ENCODE data around the gene NAT8L.

The NAT8L gene

DNA sequence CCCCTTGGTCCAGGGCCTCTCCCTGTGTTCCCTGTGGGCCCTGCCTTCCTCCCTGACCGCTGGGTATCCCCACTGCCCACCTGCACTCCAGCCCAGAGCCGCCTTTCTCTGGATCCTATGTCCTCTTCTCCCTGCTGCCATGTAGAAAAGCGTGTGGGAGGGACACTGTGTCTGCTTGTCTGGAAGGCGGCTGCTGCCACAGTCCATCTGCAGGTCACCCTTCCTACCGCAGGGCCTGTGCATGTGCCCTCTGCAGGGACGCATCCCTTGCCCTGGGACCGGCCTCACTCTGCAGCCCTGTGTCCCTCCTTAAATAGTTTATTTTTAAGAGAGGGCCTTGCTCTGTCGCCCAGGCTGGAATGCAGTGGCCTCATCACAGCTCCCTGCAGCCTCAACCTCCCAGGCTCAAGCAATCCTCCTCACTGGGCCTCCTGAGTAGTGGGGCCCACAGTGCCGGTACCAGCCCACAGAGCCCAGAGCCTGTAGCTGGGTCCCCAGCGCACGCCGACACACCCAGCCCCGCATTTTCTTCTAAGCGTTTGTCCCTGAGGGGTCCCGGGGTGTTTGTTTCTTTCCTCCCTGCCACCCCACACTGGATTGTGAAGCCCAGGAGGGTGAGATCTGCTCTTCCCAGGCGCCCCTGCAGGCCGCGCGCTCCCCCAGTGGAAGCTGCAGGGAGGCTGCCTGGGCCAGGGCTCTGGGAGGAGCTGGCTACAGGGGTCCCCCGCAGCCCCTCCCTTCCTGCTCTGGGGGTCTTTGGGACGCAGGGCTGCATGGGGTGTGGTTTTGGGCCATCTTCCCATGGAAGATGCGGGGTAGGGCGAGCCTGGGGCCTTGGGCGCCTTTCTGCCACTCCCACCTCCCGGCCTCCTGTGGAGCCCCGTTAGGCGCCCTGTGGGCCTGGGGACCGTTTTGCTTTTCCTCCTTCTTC lies 12.8 kb upstream of the NAT8L start:
- DNase-seq, result no peak

DNA sequence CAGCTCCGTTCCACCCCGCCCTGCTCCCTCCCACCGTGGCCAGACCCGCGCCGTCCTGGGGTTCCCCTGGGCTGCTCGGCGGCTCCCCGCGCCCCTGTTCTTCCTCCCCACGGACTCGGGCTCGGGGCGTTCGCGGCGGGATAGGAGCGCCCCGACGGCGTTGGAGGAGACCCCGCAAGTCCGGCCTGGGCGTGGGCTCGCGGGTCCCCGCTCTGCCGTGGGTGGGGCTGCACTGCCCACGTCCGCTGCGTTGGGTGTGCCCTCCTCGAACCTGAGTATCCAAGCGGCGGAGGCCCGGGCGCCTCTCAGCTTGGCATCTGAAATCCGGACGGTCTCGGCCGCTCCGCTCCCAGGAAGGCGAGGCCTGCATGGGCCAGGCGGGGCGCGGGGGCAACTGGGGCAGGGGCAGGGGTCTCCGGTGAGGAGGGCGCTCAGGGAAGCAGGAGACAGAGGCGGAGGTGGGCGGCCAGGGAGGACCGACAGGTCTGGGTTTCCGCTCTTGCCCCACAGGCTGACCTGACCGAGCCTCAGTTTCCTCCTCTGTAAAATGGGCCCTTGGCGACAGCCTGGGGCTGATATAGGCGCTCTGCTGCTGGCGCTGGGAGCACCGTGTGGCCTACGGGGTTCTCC lies 12.0 kb upstream of the NAT8L start:
- DNase-seq, result no peak

DNA sequence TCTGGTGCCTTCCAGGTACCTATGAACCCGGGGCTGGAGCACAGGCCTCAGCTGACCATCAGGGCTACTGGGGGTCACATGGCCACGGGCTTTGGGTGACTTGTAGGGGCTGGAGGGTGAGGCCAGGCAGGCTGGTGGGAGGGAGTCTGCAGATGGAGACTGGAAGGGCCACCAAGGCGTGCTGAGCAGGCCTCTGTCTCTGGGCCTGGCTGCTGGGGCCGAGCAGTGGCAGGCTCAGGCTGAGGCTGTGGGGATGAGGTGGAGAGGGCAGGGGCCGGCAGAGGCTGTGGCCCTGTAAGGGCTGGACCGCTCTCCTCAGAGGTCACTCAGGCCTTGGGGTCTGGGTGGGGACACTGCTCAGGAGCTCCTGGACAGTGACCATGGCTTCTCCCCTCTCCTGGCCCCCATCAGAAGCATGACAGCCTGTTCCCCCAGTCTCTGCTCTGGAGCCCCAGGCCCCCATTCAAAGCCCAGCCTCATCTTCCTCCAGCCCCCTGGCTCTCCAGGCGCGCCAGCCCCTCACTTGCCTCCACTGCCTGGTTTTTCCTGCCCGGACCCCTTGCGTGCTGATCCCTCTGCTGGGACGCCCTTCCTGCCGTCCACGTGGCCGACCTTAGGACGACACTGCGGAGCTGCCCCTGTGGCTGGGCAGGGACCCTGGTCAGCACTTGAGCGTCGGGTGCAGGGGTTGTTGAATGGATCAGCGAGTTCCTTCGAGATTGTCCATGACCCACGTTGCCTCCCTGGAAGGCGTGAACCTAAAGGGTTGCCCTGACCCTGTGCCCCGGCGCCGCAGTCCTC lies 11.1 kb upstream of the NAT8L start:
- DNase-seq, result no peak

DNA sequence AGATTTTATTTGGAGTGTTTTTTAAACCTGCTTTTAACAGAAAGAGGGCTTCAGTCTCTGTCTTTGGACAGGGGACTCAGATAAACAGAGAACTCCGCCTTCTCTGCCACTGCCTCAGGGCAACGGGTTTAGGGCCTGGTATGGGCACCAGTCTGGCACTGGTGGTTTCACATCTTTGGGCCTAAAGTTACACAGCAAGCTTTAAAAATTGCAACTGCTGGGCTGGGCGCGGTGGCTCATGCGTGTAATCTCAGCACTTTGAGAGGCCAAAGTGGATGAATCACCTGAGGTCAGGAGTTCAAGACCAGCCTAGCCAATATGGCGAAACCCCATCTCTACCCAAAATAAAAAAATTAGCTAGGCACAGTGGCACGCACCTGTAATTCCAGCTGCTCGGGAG lies 10.3 kb upstream of the NAT8L start:
- no peak for DNase-seq

DNA sequence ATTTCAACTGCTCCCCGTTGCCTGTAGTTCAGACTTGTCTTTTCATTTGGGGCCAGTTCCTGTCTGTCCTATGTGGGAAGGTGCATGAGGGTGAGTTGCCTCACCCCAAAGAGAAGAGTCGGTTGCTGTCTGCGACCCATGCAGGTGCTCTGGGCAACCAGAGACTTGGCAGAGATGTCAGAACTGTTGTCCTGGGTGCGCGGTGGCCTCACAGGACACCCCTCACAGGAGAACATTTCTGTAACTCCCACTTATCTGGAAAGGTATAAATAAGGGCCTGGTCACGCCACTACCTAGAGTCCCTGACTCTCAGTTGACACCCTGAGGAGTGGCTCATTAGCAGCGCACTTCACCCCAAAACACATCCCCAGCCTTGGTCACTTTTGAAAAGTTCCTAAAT lies 9.7 kb upstream of the NAT8L start:
- DNase-seq, result no peak

DNA sequence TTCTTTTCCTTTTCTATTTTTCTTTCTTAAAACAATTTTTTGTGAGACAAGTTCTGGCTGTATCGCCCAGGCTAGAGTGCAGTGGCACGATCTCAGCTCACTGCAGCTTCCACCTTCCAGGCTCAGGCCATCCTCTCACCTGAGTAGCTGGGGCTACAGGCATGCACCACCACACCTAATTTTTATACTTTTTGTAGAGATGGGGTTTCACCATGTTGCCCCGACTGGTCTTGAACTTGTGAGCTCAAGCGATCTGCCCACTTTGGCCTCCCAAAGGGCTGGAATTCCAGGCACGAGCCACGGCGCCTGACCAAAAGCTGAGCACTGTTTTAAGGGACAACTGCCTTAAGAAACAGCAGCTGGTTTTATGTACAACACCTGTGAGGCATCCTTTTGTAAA lies 9.3 kb upstream of the NAT8L start:
- no peak for DNase-seq

DNA sequence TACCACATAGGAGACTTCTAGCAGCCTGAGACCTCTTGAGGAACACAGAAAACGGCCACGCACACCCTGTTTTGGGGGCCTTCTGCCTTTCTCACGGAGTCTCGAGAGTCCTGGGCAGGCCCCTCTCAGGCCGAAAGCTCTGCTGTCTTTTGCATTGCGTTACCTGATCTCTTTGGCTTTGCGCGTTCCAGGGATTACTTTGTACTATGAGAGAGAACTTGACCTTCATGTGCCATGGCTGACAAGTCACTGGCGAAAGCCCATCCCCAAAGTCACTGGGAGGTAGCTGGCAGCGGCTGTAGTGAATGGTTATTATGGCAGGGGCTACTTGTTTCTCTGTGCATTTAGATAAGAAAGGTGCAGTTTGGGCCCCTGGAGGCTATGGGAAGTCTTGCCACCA lies 8.0 kb upstream of the NAT8L start:
- no peak for DNase-seq

DNA sequence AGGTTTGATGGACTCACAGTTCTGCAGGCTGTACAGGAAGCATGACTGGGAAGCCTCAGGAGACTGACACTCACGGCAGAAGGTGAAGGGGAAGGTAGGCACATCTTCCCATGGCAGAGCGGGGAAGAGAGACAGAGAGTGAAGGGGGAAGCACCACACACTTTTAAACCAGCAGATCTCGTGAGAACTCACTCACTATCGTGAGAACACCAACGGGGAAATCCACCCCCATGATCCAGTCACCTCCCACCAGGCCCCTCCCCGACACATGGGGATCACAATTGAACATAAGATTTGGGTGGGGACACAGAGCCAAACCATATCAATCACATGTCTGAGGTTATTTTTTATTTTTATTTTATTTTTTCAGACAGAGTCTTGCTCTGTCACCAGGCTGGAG lies 4.9 kb upstream of the NAT8L start:
- DNase-seq, result no peak

DNA sequence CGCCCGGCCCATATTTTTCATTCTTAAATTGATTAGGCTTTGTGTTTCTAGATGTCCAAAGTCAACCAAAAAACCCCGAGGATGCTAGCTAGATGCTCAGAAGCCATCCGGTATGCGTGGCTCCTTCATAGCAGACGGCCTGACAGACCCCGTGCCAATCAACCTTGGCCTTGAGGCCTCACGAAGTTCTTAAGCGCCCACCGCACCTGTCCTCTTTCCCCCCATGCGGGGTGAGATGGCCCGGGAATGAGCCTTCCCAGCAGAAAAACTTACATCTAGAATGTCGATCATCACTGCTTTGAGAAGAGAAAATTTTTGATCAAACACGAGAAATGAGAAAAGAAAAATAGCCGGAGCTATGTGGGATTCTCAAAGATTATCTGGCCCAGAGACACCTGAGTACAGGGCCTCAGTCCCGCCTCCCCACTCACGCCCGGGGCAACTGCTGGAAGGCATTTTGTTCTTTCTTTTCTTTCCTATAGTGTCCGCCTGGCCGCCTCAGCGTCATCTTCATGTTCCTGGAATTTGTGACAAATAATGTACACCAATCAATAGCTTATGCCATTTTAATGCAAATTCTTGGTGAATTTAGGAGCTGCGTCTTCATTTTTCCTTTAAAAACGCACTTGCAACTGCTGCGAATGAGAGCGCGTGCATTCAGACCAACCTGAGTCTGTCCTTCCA lies 1.6 kb upstream of the NAT8L start:
- no peak for DNase-seq

DNA sequence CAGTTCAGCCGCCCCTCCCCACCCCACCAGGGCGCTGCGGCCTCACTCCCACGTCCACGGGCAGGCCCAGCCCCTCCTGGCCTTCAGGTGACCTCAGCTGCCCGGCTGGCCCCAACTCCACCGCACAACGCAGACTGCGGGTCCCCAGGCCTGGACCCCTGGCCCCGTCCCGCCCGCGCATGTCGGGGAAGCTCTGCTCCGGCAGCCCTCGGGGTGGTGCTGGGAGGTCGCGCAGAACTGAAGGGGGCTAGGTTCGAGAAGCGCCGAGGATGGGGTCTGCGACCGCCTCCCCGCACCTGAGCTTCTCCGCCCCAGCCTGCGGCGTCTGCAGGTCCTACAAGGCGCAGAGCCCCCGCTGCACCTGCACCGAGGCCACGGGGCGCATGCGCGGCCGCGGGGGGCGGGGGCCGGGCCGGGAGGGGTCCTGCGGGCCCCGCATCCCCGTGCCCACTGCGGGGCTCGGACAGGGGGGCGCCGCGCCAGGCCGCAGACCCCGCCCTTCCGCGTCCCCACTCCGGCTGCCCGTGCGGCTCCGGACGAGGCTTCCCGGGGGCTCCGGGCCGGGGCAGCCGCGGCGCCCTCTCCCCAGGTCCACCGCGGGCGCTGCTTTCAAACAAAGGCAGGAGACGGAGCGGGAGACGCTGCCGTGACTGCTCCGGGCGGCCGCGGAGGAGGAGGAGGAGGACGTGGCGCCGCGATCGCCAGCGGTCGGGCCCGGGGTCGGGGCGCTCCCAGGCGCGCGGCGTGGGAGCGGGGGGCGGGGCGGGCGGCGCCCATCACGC lies 672 bp upstream of the NAT8L start:
- DNase-seq, result no peak

DNA sequence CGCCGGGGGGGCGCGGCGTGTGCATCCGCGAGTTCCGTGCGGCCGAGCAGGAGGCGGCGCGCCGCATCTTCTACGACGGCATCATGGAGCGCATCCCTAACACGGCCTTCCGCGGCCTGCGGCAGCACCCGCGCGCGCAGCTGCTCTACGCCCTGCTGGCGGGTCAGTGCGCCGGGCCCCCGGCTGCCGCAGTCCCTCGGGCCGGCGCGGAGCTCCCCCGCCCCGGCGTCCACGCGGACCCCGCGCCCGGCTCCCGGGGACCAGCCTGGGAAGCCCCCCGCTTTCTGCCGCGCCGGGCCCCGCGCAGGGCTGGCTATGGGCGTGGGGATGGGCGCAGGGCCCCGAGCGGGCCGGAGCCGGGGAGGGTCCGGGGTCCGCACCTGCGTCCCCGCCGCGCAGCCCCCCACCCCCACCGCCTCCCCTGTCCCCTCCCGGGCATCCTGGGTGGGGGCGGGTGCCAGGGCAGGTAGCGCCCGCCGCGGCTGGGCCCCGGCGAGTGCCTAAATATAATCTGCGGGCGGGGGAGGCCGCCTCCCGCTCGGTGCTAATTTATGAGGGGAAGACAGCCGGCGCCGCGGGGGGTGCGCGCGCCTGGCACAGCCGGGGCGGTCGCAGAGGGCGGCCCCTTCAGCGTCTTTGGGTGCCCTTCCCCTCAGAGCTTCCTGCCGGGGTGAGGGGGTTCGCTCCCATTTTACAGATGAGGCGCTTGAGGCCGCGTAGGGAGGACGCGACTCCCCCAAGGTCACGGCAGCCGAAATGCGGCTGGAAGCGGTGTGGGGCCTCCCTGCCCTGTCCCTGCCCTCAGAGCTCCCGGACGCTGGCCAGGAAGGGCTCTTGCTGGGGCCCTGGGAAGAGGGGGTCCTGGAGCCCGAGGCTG lies 837 bp downstream of the NAT8L start:
- DNase-seq, result no peak

DNA sequence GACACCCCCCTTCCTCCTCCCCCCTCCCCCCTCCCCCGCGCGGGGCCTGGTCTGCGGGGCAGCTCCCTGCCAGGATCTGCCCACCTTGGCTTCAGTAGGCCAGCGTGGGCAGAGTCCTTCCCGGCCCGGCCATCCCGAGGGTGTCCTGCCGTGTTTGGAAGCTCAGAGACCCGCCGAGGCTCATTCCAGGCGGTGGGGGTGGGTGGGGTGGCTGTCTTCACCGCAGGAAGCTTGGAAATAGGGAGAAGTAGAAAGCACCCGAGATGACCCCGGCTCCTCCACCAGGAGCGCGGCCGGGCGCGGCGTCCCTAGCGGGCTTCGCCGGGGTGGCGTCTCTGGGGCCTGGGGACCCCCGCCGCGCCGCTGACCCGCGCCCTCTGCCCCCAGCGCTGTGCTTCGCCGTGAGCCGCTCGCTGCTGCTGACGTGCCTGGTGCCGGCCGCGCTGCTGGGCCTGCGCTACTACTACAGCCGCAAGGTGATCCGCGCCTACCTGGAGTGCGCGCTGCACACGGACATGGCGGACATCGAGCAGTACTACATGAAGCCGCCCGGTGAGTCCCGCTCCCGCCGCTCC lies 1.6 kb downstream of the NAT8L start:
- no peak for DNase-seq

DNA sequence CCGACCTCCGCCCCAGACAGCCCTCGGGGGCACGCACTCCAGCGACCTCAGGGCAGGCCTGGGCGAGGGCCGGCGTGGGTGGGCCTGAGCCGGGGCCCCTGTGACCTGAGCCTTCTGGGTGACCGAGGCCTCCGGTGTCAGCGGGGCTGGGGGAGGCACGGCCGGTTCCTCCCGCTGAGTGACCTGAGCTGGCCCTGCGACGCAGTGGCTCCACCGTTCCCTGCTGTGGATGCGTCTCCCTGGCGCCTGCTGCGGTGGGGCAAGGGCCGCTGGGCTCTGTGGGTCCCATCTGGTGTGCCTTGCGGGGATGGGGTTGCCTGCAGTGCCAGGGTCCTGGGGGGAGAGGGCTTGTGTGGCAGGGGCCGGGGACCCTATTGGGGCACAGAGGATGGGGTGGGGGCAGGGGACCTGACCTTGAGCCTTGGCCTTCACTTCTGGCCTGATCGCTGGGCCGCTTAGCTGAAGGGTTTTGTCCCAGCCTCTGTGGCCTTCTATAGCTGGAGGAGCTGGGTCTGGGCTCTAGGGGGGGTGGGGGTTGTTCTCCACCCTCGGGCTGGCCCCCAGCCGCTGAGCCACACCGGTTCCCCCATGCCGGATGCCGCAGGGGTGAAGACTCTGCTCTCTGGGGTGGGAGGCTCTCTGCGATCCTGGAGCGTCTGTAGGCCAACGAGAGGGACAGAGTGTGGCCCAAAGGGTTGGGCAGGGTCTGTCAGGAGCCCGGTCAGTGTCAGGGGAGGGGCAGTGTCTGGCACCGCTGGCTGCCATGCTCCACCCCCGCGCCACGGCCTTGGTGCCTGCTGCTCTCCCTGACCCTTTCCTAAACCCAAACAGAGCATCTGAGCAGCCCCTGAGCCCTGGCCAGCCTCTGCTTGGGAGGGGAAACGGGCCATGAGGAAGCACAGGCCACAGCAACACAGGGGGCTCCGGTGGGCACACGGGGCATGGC lies 2.3 kb downstream of the NAT8L start:
- no peak for DNase-seq

DNA sequence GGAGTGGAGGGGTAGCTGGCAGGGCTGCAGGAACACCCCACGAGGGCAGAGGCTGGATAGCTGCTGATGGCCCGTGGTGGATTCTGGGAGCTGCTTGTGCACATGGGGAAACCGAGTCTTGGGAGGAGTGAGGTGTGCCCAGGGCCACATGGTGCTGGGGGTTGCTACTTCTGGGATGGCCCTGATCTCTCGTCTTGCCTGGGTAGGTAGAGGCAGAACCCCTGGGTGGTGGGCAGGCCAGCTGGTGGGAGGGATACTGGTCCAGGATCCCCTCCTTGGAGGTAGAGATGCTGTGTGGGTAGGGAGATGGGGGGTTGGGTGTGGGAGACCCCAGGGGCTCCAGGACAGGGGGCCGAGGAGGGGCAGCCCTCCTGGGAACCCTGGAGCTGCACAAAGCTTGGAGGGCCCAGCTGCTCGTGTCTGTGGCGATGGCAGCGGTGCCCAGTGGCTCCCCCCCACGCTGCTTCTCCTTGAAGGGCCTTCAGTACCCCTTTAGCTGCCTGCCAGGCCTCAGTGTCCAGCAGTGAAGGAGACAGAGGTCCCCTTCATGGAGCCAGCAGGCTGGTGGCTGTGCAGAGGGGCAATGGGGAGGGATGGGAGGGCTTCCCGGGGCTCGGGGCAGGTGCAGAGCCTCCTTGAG lies 3.2 kb downstream of the NAT8L start:
- no peak for DNase-seq

DNA sequence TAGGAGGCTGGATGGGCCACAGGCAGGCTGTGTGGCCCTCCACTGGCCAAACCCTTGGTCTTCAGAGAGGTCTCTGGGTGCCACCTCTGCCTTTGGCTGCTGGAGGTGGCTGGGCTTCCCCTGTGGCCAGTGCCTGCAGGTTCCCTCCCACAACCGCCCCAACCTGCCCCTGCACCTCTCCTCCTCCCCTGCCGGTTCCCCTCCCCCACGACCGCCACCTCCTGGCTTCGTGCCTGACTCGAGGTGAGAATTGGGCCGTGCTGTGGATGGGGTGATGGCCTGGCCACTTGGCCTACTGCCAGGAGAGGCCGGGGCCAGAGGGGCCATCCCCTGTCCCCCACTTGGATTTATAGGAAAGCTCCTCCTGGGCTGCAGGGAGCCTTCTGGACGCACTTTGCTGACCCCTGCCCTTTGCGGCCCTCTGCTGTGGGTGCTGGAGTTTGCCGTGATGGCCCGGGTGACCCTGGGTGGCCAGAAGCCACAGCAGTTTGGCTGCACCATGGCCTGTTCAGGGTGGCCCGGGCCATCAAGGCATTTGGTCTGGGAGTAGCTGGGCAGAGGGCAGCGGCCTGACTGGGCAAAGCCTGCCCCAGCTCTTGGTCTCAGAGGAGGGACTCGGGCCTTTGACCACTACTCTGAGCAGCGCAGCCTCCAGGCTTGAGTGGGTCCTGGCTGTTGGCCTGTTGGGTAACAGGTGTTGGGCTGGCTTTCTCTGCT lies 3.8 kb downstream of the NAT8L start:
- no peak for DNase-seq

DNA sequence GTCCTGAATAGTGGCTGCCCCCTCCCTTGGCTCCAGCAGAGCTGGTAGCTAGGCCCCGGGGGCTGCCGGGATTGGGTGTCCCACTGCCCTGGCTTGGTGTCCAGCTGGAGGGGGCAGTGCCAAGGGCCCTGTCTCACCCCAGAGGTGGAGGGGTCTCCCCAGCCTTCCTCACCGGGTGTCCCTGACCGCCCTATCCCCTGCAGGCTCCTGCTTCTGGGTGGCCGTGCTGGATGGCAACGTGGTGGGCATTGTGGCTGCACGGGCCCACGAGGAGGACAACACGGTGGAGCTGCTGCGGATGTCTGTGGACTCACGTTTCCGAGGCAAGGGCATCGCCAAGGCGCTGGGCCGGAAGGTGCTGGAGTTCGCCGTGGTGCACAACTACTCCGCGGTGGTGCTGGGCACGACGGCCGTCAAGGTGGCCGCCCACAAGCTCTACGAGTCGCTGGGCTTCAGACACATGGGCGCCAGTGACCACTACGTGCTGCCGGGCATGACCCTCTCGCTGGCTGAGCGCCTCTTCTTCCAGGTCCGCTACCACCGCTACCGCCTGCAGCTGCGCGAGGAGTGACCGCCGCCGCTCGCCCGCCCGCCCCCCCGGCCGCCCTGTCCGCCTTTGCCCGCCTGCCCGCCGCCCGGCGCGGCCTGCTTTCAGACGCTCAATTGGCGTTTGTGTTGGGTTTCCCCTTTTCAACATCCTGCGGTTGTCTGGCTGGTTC lies 4.6 kb downstream of the NAT8L start:
- no peak for DNase-seq

DNA sequence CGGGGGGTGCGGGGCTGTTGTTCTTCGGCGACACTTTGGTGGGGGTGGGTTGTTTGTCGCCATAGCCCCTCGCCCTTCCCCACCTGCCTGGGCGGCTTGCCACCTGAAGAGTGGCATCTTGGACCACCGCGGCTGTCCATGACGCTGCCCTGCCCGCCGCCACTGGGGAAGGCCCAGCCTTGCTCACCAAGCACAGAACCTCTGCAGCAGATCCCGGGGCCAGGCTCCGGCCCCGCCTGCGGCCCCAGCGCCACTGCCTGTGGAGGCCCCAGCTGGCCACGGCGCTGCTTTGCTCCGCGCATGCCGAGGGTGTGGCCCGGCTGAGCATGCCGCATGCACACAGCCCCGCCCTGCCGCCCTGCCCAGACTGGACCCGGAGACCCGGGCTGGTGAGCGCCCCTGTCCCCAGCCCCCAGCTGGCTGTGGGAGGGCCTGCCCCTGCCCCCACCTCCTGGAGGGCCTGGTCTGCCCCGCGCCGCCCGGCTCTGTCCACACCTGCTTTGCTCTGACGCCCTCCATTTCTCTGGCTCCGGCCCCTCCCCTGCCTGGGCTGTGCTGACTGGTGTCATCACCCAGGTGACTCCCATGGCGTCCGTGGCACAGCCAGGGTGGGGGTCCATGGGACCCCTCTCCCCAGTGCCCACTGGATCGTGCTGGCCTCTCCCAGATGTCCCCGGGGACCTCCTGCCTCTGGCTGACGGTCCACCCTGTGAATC lies 5.3 kb downstream of the NAT8L start:
- no peak for DNase-seq

Data from T-helper 9 cell (primary cell).